Endothelial cell of coronary artery (primary cell): ENCODE measurements around the gene BTAF1. TPM values are rescaled to one million over a fixed set of nuclear protein-coding genes. Genes with fewer than 3 reads are reported as not detected.

Experiments used
- total RNA-seq: library from RNA; depleted of rRNA; stranded (reverse); fragments of >200 nt; gene quantifications from 2 replicates; pipeline ENCODE4 v1.2.3, GENCODE V29; 2014

BTAF1 gene
- total RNA-seq: 29.6 and 44.0 TPM in 2 replicates

GRCh38 chr10:91923371-91924211 is at the start of gene BTAF1:
TSS of gene BTAF1 (plus strand) at chr10:91923770. CDS start at chr10:91924077, 307 bp downstream.

GRCh38 chr10:91909117-91909677 is 14.4 kb upstream of the BTAF1 start, which contains the start of gene FGFBP3:
TSS of gene FGFBP3 (minus strand) at chr10:91909486. CDS start at chr10:91908969, 517 bp downstream.

Other genes starting within 250 kb of the BTAF1 start
- gene TNKS2, start 125.3 kb upstream of the BTAF1 start, total RNA-seq: 44.9 and 48.2 TPM in 2 replicates
- 0.09 and 0.19 TPM in 2 replicates for gene FGFBP3, start 14.3 kb upstream of the BTAF1 start, total RNA-seq